Prostate gland (tissue), 2 donors: ENCODE measurements around the gene RAB3C. TPM values are rescaled to one million over a fixed set of nuclear protein-coding genes. Genes with fewer than 3 reads are reported as not detected.

Source experiments
- DNase-seq: peaks from one replicate; pipeline ENCODE4 v3.0.0-alpha.2; 2019; ENCODE audit warnings: low spot score
- H3K27ac ChIP-seq, 2 donors: fragments of 200-600 bp; sonication (generic); 2 replicates each; pipeline ENCODE4 v1.5.1; 2017 to 2019
- H3K27me3 ChIP-seq: fragments of 200-600 bp; sonication (generic); replicated peaks from 2 replicates; pipeline ENCODE4 v1.5.1; 2019; ENCODE audit not compliant: insufficient read depth
- H3K36me3 ChIP-seq, 2 donors: fragments of 200-600 bp; sonication (generic); 1 replicate in 1 of 2; 2 replicates in 1 of 2; pipeline versions ENCODE4 v1.5.1 to v1.8.1; 2017 to 2019
- H3K4me1 ChIP-seq: fragments of 200-600 bp; sonication (generic); replicated peaks from 2 replicates; pipeline ENCODE4 v1.5.1; 2019
- H3K4me3 ChIP-seq, 2 donors: fragments of 200-600 bp; sonication (generic); 2 replicates each; pipeline ENCODE4 v1.5.1; 2017 to 2019
- H3K9me3 ChIP-seq: fragments of 200-600 bp; sonication (generic); 2 replicates; pipeline ENCODE4 v1.5.1; 2017
- CTCF ChIP-seq, 4 experiments: fragments of 200-600 bp in 2 of 4; fragments of 450-650 bp in 2 of 4; sonication (generic) in 2 of 4; IDR thresholded peaks; 1 replicate in 3 of 4; 2 replicates in 1 of 4; pipeline ENCODE4 v1.5.1; 2016 to 2019; ENCODE audit warnings: antibody characterized with exemption in 4 of 4, mild to moderate bottlenecking in 2 of 4, moderate library complexity in 2 of 4
- POLR2A ChIP-seq: fragments of 450-650 bp; IDR thresholded peaks from one replicate; pipeline ENCODE4 v1.6.1; 2016; ENCODE audit warnings: antibody characterized with exemption, mild to moderate bottlenecking
- POLR2AphosphoS5 ChIP-seq: sonication (generic); formaldehyde crosslinking; IDR thresholded peaks from one replicate; pipeline ENCODE4 v1.6.1; 2017; ENCODE audit warnings: antibody characterized with exemption
- WGBS: methylation state at CpG from one replicate; pipeline ENCODE4 v1.1.5; 2018; 5-methylcytosine and 5-hydroxymethylcytosine counted together
- intact Hi-C: fragments of 100-400 bp; cut with DNase I; formaldehyde crosslinking; loops from one replicate; pipeline ENCODE4 v1.14.2; 2022
- total RNA-seq, 2 donors: library from RNA; depleted of rRNA; stranded (reverse); fragments of >200 nt; gene quantifications; one replicate each; pipeline ENCODE4 v1.1.0, GENCODE V29; 2016

RAB3C gene
- total RNA-seq, 2 donors from 2014 or later = 0.45 TPM; not detected in 1

DNA sequence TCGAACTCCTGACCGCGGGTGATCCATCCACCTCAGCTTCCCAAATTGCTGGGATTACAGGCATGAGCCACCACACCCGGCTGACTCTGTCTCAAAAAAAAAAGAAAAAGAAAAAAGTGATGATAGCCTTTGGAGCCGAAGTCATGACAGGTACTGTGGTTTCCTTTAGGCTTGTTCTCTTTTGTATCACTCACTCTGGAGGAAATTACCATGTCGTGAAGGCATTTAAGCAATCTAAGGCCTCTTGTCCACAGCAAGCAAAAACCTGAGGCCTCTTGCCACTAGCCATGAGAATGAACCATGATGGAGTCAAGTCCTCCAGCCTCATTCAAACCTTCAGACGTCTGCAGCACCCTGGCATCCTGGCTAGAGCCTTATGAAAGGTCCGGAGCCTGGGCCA, 286.1 kb downstream of the RAB3C start:
- 77% methylated on average over 8 of the region's 8 CpGs for WGBS

GRCh38 chr5:58871648-58872242, 288.9 kb downstream of the RAB3C start:
- Histone ChIP-seq H3K4me1 (no peaks in the 10 kb centered on the region), H3K27ac (no peak overlapping the region), H3K36me3 (no peaks in the 10 kb centered on the region), H3K4me3 (no peak overlapping the region), H3K27me3 (no peaks in the 10 kb centered on the region), H3K9me3 (no peaks in the 10 kb centered on the region)
- DNase-seq = no peak
- intact Hi-C loops = no loop called here
- WGBS = 59% methylated on average over 3 of the region's 3 CpGs
- TF ChIP-seq POLR2A (no peak), CTCF (IDR thresholded peaks at IDR 0.05) (peak in 3 of 4 experiments; percentile 43 to 57 (median 47)), POLR2AphosphoS5 (no peak)

More for the DNA sequence above, 286.1 kb downstream of the RAB3C start:
- Histone ChIP-seq H3K9me3 (no peaks in the 10 kb centered on the region), H3K36me3 (no peaks in the 10 kb centered on the region), H3K4me1 (no peaks in the 10 kb centered on the region), H3K27ac (no peak overlapping the region), H3K4me3 (no peak overlapping the region), H3K27me3 (no peaks in the 10 kb centered on the region)
- intact Hi-C loops = no loop called here
- no peak for DNase-seq
- no peak for TF ChIP-seq POLR2A
- no peak for TF ChIP-seq CTCF (IDR thresholded peaks at IDR 0.05)
- TF ChIP-seq POLR2AphosphoS5 = no peak

DNA sequence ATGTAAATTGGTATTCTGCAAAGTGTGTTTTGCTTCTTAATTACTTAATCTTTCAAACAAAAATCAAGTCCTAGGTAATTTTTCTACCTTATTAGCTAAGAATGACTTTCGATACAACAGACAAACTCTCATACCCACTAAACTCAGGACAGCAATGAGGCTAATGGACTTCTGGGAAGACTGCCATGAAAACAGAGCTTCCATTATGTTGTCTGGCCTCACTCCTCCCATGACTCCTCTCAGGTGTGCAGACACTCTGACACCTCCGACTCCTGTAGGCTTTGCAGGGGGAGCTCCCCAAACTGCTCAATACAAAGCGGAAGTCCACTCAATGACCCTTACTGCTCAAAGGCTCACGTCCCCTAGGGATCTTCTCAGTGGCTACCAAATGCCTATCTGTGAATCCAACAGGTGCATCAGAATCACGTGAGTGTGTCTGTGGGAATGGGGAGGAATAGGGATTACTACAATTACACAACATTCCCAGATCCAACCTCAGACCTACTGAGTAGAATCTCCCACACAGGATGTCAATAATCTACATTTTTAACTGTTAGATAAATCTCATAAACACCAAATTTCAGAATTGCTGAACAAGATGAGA, 289.9 kb downstream of the RAB3C start:
- H3K36me3 ChIP-seq = no peaks in the 10 kb centered on the region
- no peaks in the 10 kb centered on the region for H3K4me1 ChIP-seq
- H3K9me3 ChIP-seq = no peaks in the 10 kb centered on the region
- H3K4me3 ChIP-seq = no peak overlapping the region
- intact Hi-C loops = no loop called here
- TF ChIP-seq POLR2AphosphoS5 (no peak), CTCF (IDR thresholded peaks at IDR 0.05) (no peak), POLR2A (no peak)
- no peak for DNase-seq
- no peak overlapping the region for H3K27ac ChIP-seq
- WGBS = 78% methylated on average over 5 of the region's 5 CpGs
- no peaks in the 10 kb centered on the region for H3K27me3 ChIP-seq

GRCh38 chr5:58875599-58875998, 292.7 kb downstream of the RAB3C start:
- intact Hi-C loops = no loop called here

More at GRCh38 chr5:58875599-58875998, 292.7 kb downstream of the RAB3C start:
- Histone ChIP-seq H3K27ac (no peak overlapping the region), H3K36me3 (no peaks in the 10 kb centered on the region), H3K27me3 (no peaks in the 10 kb centered on the region), H3K9me3 (no peaks in the 10 kb centered on the region), H3K4me3 (no peak overlapping the region), H3K4me1 (no peaks in the 10 kb centered on the region)
- DNase-seq = no peak
- TF ChIP-seq POLR2AphosphoS5 = no peak
- no peak for TF ChIP-seq POLR2A
- TF ChIP-seq CTCF (IDR thresholded peaks at IDR 0.05) = no peak
- 70% methylated on average over 3 of the region's 3 CpGs for WGBS
